HL-60/S4 (cell line): Measurements from ENCODE around the gene BMP8B.

Experiments used
- in situ Hi-C: fragments of 300-500 bp; cut with MboI; formaldehyde crosslinking; loops from 2 replicates; pipeline ENCODE4 v1.14.3; 2022; ENCODE audit warnings: low sequenced_read_pairs

BMP8B gene

DNA sequence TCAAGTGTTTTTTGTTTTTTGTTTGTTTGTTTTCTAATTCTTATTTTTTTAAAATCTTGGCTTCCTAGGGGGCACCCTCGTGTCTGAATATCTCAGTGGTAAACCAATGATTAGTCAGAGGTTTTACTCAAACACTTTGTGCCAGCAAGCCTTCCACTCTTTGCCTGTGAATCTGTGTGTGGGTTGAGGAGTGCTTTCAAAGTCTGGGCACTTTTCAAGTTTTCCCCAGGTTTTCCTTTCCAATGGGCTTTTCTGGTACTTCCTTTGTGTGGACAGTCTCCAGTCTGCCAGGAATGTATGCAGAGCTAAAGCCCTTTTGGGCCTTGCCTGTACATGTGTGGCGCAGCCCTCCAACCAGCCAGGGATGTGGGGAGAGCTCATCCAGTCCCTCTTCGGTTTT is 59.6 kb downstream of the BMP8B start:
- in situ Hi-C loops, result no loop called here

DNA sequence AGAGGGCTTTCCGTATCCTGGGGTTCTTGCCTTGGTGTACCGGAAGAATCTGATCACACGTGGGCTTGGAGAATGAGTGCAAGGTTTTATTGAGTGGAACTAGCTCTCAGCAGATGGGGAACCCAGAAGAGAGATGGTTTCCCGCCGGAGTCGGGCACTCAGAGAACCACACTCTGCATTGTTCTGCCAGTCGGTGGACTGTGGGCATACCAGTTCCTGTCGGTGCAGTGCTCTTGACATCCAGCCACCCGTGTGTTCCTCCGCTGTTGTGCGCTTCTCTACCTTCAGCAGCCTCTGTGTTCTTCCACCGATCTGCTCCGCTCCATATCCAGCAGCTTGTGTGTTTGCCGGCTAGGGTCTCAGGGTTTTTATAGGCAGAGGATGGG is 60.7 kb downstream of the BMP8B start:
- in situ Hi-C loops, result no loop called here

DNA sequence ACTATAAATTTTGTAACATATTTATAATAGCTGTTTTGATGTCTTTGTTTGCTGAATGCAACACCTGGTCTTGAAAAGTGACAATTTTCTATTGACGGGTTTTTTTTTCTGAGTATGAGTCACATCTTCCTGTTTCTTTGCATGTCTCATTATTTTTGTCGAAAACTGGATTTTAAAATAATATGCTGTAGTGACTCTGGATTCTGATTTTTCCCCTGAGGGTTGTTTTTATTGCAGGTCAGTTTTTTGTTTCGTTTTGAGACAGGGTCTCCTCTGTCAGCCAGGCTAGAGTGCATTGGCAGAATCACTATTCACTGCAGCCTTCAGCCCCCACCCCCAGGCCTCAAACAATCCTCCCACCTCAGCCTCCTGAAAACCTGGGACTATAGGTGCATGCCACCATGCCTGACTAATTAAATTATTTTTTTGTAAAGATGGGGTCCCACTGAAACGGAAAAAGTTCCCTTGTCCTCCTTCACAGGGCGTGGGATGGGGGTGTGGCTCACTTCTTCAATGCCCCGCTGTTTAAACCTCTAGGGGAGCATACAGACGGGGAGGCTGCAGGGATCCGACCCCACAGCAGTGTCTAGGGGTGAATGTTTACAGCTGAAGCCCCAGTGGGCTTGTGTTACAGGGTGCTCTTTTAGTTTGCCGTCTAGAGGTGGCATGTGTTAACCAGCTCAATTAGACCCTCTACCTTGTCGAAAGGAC is 61.3 kb downstream of the BMP8B start:
- in situ Hi-C loops, result no loop called here

DNA sequence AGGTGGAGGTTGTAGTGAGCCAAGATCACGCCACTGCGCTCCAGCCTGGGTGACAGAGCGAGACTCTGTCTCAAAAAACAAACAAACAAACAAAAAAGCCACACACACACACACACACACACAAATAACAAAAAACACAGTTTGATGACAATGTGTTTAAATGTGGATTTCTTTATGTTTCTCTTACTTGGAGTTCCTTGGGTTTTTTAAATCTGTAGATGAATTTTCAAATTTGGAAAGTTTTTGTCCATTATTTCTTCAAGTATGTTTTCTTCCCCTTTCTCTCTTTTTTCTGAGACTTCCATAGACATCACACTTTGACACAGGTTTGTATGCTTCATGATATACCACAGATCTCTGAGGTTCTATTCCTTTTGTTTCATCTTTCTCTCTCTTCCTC is 62.1 kb downstream of the BMP8B start:
- in situ Hi-C loops, result no loop called here

DNA sequence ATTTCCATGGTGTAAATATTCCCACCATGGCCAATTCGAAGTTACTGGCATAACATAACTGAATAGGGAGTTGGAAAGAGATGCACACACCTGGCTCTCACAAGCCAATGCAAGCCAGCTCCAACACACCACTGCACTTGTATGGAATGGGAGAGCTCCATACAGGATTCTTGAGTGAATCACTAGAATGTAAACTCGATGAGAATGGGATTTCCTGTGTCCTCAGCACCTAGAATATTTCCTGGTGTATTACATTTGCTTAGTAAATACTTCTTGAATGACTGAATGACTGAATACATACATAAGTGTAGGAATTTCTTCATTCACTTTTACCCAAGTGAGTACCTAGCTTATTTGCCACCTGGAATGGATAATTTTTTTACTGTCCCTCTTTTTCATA is 66.2 kb downstream of the BMP8B start:
- in situ Hi-C loops, result no loop called here

DNA sequence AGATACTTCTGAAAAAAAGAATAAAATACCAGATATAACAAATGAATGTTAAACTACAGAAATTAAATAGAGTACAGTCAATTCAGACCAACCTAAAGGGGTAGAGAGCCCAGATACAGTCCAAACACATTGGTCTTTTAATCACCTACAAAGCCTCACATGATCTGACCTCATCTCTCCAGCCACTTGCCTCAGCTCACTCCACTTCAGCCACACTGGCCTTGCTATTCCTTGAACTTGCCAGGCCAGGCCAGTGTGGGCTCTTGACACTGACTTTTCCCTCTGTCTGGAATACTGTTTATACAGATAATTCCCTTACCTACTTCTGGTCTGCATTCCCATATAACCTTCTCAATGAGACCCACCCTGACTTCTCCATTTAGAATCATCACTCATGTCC is 67.0 kb downstream of the BMP8B start:
- in situ Hi-C loops, result no loop called here

DNA sequence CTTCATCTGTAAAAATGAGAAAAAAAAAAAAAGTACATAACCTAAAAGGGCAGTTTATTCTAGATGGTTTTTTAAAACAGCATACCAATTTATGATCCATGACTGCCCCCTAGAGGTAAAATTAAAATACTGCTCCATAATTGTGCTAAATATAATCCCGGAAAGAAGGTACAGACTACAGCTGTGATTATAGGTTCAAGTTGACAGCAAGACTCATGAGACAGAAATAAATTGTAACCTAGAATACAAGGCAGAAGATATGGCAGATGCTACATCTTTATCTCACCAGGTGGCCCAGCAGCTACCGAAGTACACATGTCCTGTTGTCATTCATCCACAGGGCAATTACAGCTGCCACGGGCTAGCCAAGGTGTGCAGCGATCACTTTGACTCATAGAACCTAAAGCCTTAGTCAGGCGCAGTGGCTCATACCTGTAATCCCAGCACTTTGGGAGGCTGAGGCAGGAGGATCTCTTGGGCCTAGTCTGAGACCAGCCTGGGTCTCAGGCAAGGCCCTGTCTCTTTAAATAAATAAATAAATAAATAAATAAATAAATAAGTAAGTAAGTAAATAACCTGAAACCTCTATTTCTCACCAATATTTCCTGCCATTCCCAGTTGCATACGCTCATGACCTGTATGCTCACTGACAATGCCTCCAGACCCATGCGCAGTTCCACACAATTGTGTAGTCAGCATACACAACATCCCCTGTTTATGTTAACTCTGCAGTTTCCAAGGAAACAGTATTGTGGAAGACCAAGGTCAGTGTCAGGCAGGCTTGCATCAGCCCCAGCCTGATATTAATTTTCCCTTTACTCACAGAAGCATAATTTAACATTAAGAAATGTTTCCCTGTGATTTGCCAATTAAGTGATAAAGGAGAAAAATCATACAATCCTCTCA is 68.3 kb downstream of the BMP8B start:
- in situ Hi-C loops, result no loop called here

GRCh38 chr1:39717809-39718208 is 70.9 kb downstream of the BMP8B start:
- in situ Hi-C loops, result no loop called here

DNA sequence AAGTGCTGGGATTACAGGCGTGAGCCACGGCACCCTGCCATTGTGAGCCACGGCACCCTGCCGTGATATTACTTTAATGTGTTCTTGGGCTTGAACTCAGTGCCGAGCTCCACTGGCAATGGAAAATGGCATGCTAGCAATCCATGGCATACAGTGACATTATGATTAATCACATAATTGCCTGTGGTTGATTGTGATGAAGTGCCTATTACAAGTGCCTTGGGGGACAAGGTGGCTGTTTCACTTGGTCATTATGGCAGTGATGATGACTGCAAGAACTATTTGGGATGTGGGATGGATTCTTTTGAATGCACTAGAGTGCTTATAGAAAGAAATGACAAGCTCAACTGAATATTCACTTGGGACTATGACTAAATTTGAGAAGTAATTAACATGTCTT is 75.1 kb downstream of the BMP8B start:
- in situ Hi-C loops, result no loop called here

DNA sequence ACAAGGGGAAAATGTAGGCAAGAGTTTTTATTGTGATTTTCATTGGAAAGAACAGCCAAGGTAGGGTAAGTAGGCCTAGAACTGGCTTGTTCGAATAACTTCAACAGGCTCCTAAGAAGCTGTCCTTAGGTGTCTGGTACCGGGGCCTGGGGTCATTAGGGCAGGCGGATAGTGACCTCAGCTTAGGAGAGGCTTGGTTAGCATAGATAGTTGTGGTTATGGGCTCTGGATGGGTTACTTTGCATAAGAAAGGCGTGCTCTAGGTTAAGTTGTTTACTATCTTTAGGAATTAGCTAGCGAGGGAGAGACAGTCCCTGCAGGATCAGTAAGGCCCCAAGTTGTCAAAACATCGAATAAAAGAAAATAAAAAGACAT is 76.7 kb downstream of the BMP8B start:
- in situ Hi-C loops, result no loop called here

- in situ Hi-C loops, result no loop called here
These were observed 77.3 kb downstream of the BMP8B start for GRCh38 chr1:39711104-39711965.

DNA sequence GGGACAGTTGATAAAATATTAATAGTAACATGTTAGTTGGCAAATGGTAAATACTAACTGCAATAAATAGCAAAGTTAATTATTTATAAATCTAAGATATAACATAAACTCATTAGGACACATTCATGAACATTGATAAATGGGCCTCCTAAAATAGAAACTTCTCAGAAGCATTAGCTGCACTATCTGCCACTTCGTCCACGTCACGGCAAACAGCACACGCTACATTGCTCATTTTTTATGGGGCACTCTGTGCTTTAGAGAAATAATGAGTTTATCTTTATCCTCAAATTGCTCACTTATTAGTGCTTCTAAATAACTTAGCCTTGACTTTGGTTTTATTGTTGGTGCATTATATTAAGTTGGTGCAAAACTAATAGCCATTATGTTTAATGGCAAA is 81.2 kb downstream of the BMP8B start:
- in situ Hi-C loops, result no loop called here
